ENCODE results near the gene COL18A1.
"Not testable (repeated sequence)": the region's sequence is repeated elsewhere in the genome, so short reads cannot be mapped to it uniquely, and the experiment has no call there.

The COL18A1 gene

GRCh38 chr21:45404730-45405270, at the start of gene COL18A1:
Gene COL18A1, plus strand, starts transcription at chr21:45405165. Its CDS starts 66 bp downstream, at chr21:45405231.
- no peak for DNase-seq

GRCh38 chr21:45355573-45355972, 49.4 kb upstream of the COL18A1 start:
- DNase-seq = no peak

GRCh38 chr21:45356251-45356650, 48.7 kb upstream of the COL18A1 start:
- DNase-seq = no peak

- no peak for DNase-seq
Observed at GRCh38 chr21:45356653-45357435, 48.1 kb upstream of the COL18A1 start.

GRCh38 chr21:45357436-45358260, 47.3 kb upstream of the COL18A1 start:
- no peak for DNase-seq

- no peak for DNase-seq
Observed at GRCh38 chr21:45358261-45358670, 46.7 kb upstream of the COL18A1 start.

- no peak for DNase-seq
Observed at GRCh38 chr21:45358711-45359310, 46.2 kb upstream of the COL18A1 start.

GRCh38 chr21:45359451-45360217, 45.3 kb upstream of the COL18A1 start:
- DNase-seq = no peak

GRCh38 chr21:45361033-45361997, 43.6 kb upstream of the COL18A1 start:
- no peak for DNase-seq

- no peak for DNase-seq
Observed at GRCh38 chr21:45362077-45362747, 42.8 kb upstream of the COL18A1 start.

GRCh38 chr21:45362748-45363145, 42.2 kb upstream of the COL18A1 start:
- DNase-seq = no peak

GRCh38 chr21:45363272-45363671, 41.7 kb upstream of the COL18A1 start:
- DNase-seq = not testable (repeated sequence)

GRCh38 chr21:45363921-45364467, 41.0 kb upstream of the COL18A1 start:
- DNase-seq = no peak

GRCh38 chr21:45364468-45365185, 40.3 kb upstream of the COL18A1 start:
- no peak for DNase-seq

GRCh38 chr21:45365186-45365607, 39.8 kb upstream of the COL18A1 start:
- DNase-seq = no peak

GRCh38 chr21:45365608-45366241, 39.2 kb upstream of the COL18A1 start:
- no peak for DNase-seq

GRCh38 chr21:45366476-45366875, 38.5 kb upstream of the COL18A1 start:
- DNase-seq = no peak

- DNase-seq = no peak
Observed at GRCh38 chr21:45366931-45367401, 38.0 kb upstream of the COL18A1 start.

All from NCI-H774 (cell line).